ENCODE data around the gene MKNK2. TPM values are rescaled to one million over a fixed set of nuclear protein-coding genes. Genes with fewer than 3 reads are reported as not detected.

The MKNK2 gene
- total RNA-seq, 1 donor from 2014 or later, result 169 TPM

Other genes with a start within 250 kb of the MKNK2 start
- gene ATP8B3, start 239.0 kb downstream of the MKNK2 start, total RNA-seq, result 3.6 and 4.2 TPM in 2 replicates
- 56.3 and 61.4 TPM in 2 replicates for gene REXO1, start 202.8 kb downstream of the MKNK2 start, total RNA-seq
- 37.0 and 38.1 TPM in 2 replicates for gene KLF16, start 187.7 kb downstream of the MKNK2 start, total RNA-seq
- 104 and 107 TPM in 2 replicates for gene ABHD17A, start 165.7 kb downstream of the MKNK2 start, total RNA-seq
- 8.8 and 10.6 TPM in 2 replicates for gene ADAT3, start 145.8 kb downstream of the MKNK2 start, total RNA-seq
- 39.2 and 42.4 TPM in 2 replicates for gene SCAMP4, start 145.8 kb downstream of the MKNK2 start, total RNA-seq
- gene CSNK1G2, start 110.1 kb downstream of the MKNK2 start, total RNA-seq, result 91.7 and 92.8 TPM in 2 replicates
- gene BTBD2, start 35.5 kb downstream of the MKNK2 start, total RNA-seq, result 25.8 and 30.2 TPM in 2 replicates
- gene MOB3A, start 45.1 kb upstream of the MKNK2 start, total RNA-seq, result 184 and 185 TPM in 2 replicates
- 9.5 and 10.0 TPM in 2 replicates for gene IZUMO4, start 45.7 kb upstream of the MKNK2 start, total RNA-seq
- gene AP3D1, start 100.3 kb upstream of the MKNK2 start, total RNA-seq, result 104 and 113 TPM in 2 replicates
- 127 and 137 TPM in 2 replicates for gene DOT1L, start 112.7 kb upstream of the MKNK2 start, total RNA-seq
- gene PLEKHJ1, start 185.1 kb upstream of the MKNK2 start, total RNA-seq, result 70.5 and 71.6 TPM in 2 replicates
- gene SF3A2, start 185.6 kb upstream of the MKNK2 start, total RNA-seq, result 159 and 171 TPM in 2 replicates
- 4.0 and 5.1 TPM in 2 replicates for gene AMH, start 198.1 kb upstream of the MKNK2 start, total RNA-seq
- gene JSRP1, start 205.2 kb upstream of the MKNK2 start, total RNA-seq, result 0.40 and 0.91 TPM in 2 replicates
- 0.09 TPM in 1 of 2 replicates, not detected in the other for gene PEAK3, start 230.9 kb upstream of the MKNK2 start, total RNA-seq

Data from activated CD4-positive, alpha-beta T cell treated with anti-CD3 and anti-CD28 coated beads, Interleukin-2, amount 10 ng/mL, durations not matched to agents 24 days and 14 days (primary cell).